Left cardiac atrium (tissue), 4 donors: ENCODE data around the gene GRIK4. TPM values are rescaled to one million over a fixed set of nuclear protein-coding genes. Genes with fewer than 3 reads are reported as not detected.

Experiments
- ATAC-seq, 2 donors: fragments of 200-7000 bp; cut with Tn5 transposase; one replicate each; pipeline ENCODE4 v1.9.1; 2020; ENCODE audit warnings: mild to moderate bottlenecking in 2 of 2, moderate library complexity in 2 of 2
- DNase-seq: peaks from one replicate; pipeline ENCODE4 v3.0.0-alpha.2; 2020
- intact Hi-C, 2 donors: fragments of 100-400 bp; cut with DNase I; formaldehyde crosslinking; loops; one replicate each; pipeline versions ENCODE4 v1.14.1 to v1.15.1; 2022 to 2023
- total RNA-seq, 2 donors: library from RNA; stranded (reverse); fragmentation: NEBNext Ultra II Directional; extraction: Animal tissue kit (Norgen Biotek cat#: 25700); gene quantifications; one replicate each; pipeline ENCODE4 v1.2.1, GENCODE V29; 2021
- donor health status: DM: no; HTN: yes; CAD: no.
- donor health status: DM: no; HTN: yes; CAD: no; lungs with severe emphysema.
- donor health status: DM: yes; HTN: yes; CAD: no.
- donor health status: Dilated cardiomyopathy.

GRIK4 gene
- total RNA-seq, 2 donors from 2014 or later = 0.35 to 0.55 TPM

DNA sequence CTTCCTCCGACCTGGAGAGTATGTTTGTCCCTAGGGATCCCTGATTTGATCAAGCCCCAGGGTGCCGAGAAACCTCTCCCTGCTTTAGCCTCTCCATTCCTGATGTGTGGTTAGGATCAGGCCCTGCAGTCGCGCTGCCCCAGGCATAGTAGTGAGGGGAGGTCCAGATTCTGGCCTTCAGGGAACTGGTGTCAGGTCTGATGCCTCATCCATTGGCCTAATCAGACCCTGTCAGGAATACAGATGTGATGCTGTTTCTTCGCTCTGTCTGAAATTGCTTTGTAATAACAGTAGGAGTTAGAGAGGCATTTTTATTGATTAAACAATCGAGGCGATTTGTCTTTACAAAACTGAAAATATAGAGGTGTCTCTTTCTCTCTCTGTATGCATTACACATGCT lies 75.2 kb downstream of the GRIK4 start:
- intact Hi-C loops = no loop called here
- no peak for ATAC-seq
- DNase-seq = no peak

GRCh38 chr11:120587299-120587698 lies 75.8 kb downstream of the GRIK4 start:
- ATAC-seq (no peak), DNase-seq (no peak)
- intact Hi-C loops = no loop called here

GRCh38 chr11:120589376-120589775 lies 77.8 kb downstream of the GRIK4 start:
- intact Hi-C loops = no loop called here
- DNase-seq = no peak
- no peak for ATAC-seq

DNA sequence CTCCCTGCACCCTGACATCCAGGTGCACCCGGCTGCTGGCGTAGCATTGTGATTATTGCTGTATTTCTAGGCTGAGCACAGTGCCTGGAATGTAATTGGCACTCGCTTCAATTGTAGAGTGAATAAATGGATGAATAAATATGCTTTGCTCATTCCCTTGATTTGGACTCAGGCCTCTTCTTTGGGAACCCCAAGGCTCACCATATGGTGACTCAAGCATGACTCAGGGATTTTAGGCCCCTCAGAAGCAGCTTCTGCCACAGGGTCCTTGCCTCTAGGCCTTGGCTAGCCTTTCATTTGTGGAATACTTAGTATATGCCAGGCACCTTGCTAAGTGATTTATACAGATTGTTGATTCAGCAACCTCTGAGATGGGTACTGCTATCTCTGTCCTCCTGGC lies 78.9 kb downstream of the GRIK4 start:
- ATAC-seq (no peak), DNase-seq (no peak)
- intact Hi-C loops = no loop called here

DNA sequence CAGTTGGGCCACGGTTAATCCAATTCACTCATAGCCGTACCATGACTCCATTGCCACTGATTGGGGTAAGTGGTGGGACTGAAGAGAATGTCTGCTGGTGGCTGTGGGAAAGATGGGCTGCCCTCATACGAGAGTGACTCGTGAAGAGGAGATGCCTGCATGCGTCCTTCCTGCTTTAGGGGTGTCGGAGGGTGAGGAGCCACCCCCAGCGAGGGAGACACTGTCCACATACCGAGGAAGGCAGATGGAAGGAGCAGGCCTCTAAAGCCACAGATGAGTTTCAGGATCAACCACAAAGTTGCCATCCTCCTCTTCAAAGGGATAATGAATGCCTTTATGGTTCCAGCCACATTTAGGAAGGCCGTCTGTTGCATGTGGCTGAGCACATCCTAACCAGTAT lies 83.2 kb downstream of the GRIK4 start:
- intact Hi-C loops = no loop called here
- ATAC-seq (no peak), DNase-seq (no peak)

- intact Hi-C loops = no loop called here
- DNase-seq (no peak), ATAC-seq (no peak)
Measured at GRCh38 chr11:120595557-120595956, 84.0 kb downstream of the GRIK4 start.

DNA sequence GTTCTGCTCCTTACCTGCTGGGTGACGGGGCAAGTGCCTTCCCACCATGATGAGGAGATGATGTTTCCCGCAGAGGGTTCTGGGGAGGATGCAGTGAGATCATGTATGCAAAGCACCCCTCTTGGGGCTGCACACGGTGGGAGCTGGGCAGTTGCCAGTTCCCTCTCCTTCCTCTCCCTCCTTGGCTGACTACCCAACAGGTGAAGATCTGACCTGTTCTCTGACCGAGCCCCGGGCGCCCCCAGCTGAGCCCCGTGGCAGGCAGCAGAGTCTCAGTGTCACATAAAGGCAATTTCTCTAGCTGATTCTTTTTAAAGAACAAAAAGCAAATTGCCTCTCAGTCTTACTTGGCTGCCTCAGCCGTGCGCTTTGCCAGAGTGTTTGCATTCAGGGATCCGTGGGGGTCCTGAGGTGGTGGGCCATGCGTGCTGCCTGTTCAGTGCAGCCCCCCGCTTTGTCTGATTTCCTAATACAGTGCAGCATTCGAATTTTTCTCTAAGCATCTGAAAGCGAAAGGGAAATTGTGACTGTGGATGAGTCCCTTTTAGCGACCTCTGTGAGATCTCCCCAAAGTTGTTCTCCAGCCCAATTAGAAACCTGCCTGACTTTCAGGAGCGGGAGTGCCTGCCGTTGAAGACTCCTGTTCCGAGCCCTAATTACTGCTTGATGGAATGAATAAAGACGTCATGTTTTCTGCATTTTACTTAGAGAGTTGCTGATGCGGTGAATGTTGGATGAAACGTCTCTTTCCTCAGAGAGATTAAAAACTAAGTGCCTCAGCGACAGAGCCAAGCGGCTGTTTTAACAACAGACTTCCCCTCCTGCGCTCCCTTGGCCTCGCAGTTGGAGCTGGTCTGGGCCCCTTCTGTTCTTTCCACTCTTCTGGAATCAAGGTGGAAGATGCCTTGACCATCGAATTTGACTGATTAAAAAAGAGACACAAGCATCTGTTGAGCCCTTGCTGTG lies 86.0 kb downstream of the GRIK4 start:
- ATAC-seq = no peak
- intact Hi-C loops = no loop called here
- no peak for DNase-seq

DNA sequence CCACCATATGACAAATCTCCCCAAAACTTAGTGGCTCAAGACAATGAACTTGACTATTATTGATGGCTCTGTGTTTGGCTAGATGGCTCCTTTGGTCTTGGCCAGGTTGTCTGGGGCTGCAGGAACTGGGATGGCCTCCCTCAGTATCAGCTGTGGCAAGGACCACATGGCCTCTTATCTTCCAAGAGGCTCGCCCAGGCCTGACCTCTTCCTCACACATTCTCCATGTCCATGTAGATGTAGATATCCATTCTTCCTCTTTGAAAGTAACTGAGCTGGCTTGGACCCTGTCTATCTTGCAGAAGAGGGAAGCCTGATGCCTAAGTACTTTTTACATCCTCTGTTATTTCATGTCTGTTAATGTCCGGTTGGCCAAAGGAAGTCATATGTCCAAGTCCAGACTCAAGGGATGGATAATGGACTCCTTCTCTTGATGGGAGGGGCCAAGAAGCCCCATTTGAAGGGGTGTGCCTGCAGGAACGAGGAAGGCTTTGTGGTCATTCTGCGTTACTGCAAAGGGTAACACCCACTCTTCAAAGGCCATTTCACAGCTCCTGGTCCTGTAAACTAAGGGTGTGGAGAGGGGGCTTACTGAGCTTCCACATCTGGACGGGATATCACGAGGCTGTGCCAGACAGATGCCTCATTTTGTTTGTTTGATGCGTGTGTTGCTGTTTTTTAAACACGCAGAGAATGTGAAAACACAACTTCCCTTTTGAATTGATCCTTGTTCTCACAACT lies 87.1 kb downstream of the GRIK4 start:
- no peak for DNase-seq
- ATAC-seq = no peak
- intact Hi-C loops = no loop called here

- intact Hi-C loops = no loop called here
- no peak for ATAC-seq
- DNase-seq = no peak
Measured at GRCh38 chr11:120599816-120600420, 88.4 kb downstream of the GRIK4 start.

- intact Hi-C loops = no loop called here
- DNase-seq = no peak
- ATAC-seq = no peak
Measured at GRCh38 chr11:120601536-120601935, 90.0 kb downstream of the GRIK4 start.

GRCh38 chr11:120603071-120603470 lies 91.5 kb downstream of the GRIK4 start:
- intact Hi-C loops = no loop called here
- DNase-seq = no peak

DNA sequence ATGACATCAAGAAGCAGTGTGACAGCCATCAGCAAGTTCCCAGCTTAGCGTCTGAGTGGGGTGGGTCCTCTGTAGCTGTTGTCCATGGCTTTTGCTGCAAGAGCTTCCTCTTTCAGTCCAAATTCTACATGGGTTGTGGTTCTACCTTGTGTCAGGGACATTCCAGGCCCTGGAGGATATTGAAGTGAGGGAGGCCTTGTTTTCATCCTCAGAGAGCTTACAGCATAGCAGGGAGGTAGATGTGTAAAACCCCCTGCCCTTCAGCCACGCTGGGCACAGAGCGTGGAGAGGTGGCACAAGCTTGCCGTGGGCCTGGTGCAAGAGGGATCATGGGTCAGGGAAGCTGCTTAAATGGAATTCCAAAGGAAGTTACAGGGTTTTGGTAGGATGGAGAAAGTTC lies 93.9 kb downstream of the GRIK4 start:
- intact Hi-C loops = no loop called here
- ATAC-seq (no peak), DNase-seq (no peak)

More at GRCh38 chr11:120603071-120603470, 91.5 kb downstream of the GRIK4 start:
- ATAC-seq = no peak

DNA sequence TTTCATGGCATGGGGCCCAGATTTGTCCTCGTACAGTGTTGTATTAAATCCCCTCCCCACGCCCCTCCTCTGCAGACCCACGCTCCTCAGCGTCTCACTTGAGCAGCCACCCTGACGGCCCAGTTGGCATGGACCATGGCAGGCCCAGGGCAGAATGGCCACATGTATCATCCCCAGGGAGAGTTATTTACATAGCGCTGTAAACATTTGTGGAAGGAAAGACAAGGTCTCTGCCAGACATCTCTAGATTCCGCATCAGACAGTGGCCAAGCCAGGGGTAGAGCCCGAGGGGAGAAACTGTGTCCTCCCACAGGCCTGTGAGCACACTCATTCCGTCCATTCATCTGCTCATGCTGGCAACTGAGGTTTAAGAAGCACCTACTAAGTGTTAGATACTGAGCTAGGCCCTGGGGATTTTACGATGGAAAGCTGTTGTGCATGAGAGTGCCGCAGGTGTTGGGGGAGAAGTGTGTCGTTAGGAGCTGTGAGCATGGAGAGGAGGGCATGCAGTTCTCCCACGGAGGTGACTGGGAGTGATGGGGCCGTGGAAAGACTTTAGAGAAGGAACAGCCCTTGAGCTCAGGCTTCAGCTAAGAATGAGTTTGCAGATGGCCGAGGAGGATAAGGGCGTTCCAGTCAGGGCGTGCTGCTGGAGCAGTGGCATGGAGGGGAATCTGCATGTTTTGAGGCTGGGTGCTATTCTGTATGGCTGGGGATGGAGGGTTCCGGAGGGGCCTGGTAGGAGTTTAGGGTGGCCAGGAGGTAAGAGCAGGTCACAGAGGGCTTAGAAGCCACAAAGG lies 94.9 kb downstream of the GRIK4 start:
- intact Hi-C loops = no loop called here
- DNase-seq (no peak), ATAC-seq (no peak)

DNA sequence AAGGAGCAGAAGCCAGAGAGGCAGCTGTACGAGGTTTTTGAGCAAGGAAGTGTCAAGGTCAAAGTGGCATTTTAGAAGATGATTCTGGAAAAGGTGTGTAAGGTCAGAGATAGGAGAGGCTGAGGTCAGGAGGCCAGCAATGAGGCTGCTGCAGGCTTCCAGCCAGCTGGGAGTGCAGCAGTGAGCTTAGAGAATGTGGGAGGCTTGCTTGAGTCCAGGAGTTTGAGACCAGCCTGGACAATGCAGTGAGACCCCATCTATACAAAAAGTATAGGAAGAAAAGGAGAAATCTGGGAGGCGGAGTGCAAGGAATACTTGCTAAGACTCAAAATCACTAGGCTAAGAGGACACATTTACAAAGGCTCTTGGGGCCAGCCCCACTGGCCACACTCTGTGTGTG lies 96.5 kb downstream of the GRIK4 start:
- intact Hi-C loops = no loop called here
- no peak for ATAC-seq
- no peak for DNase-seq

DNA sequence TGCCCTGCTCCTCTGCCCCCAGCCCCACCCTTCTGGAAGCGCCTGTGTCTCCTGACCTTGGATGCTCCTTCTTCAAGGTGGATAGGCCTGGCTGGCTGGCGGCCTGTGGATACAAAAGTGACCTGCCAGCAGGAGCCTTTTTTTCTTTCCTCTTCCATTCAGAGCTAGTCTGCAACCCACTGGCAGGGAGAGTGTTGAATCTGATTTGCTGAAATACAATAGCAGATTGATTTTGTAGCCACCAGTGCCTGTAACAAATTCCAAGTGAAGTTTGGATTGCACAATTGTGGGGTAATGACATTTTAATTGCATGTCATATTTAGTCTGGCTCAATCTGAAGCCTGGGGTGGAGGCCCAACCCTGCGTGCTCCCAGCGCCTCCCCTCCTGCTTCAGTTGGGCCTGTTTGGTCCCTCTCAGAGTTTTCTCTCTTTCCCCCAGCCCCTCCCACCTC lies 97.2 kb downstream of the GRIK4 start:
- DNase-seq (peak; percentile 34), ATAC-seq (peak; percentile 70 to 76)
- intact Hi-C loops = no loop called here

GRCh38 chr11:120610111-120610510 lies 98.6 kb downstream of the GRIK4 start:
- no peak for DNase-seq
- intact Hi-C loops = no loop called here
- no peak for ATAC-seq

GRCh38 chr11:120611581-120611980 lies 100.0 kb downstream of the GRIK4 start:
- intact Hi-C loops = no loop called here
- no peak for DNase-seq
- no peak for ATAC-seq

DNA sequence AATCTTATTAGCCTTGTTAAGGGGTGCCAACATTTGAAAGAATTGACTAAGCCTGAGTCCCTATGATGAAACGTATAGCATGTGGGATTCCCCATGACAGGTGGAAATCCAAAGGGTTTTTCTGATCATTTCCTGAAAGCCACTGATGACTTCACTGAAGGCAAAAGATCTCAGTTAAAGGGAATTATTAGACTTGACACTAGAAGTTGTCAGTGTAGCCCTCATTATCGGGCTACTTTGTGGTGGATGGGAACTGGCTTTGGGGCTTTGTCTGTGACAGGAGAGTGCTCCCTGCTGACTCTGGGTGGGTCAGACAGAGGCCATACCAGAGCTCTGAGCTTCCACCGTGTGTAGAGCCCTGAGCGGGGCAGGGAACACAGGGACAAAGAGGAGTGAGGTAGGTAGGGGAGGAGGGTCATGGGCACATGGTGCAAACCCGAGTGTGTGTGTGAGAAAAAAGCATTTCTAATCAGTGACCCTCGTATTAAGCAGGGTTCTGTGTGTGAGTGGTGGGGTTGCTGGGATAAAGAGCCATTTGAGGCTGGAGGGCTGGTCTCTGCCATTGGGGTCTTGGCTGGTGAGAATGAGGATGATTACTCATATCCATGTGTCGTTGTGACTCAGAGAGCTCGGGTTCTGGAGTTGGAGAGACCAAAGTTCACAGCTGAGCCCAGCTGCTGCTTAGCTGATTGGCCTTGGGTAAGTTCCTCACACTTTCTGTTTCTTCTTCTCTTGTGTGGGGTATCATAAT lies 101.1 kb downstream of the GRIK4 start:
- peak in 1 of 2 donors; percentile 80 for ATAC-seq
- DNase-seq = peak; percentile 62
- intact Hi-C loops = no loop called here
